22Rv1 (cell line): ENCODE results near the gene CTNND2.

Source experiments
- H3K27ac ChIP-seq: fragments of 450-650 bp; 2 replicates; pipeline ENCODE4 v1.5.1; 2017
- ZFX ChIP-seq: fragments of 450-650 bp; IDR thresholded peaks from 2 replicates; pipeline ENCODE4 v1.6.1; 2017; ENCODE audit warnings: antibody characterized with exemption, borderline replicate concordance
- TF ChIP-seq, protein P1 (sequence below): fragments of 450-650 bp; IDR thresholded peaks from 2 replicates; pipeline ENCODE4 v1.5.1; 2017; ENCODE audit warnings: mild to moderate bottlenecking

The CTNND2 gene

GRCh38 chr5:11164531-11165294 is 739.5 kb downstream of the CTNND2 start:
- no peak overlapping the region for H3K27ac ChIP-seq
- no peak for TF ChIP-seq ZFX
- TF ChIP-seq, protein P1, sequence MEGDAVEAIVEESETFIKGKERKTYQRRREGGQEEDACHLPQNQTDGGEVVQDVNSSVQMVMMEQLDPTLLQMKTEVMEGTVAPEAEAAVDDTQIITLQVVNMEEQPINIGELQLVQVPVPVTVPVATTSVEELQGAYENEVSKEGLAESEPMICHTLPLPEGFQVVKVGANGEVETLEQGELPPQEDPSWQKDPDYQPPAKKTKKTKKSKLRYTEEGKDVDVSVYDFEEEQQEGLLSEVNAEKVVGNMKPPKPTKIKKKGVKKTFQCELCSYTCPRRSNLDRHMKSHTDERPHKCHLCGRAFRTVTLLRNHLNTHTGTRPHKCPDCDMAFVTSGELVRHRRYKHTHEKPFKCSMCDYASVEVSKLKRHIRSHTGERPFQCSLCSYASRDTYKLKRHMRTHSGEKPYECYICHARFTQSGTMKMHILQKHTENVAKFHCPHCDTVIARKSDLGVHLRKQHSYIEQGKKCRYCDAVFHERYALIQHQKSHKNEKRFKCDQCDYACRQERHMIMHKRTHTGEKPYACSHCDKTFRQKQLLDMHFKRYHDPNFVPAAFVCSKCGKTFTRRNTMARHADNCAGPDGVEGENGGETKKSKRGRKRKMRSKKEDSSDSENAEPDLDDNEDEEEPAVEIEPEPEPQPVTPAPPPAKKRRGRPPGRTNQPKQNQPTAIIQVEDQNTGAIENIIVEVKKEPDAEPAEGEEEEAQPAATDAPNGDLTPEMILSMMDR = no peak

DNA sequence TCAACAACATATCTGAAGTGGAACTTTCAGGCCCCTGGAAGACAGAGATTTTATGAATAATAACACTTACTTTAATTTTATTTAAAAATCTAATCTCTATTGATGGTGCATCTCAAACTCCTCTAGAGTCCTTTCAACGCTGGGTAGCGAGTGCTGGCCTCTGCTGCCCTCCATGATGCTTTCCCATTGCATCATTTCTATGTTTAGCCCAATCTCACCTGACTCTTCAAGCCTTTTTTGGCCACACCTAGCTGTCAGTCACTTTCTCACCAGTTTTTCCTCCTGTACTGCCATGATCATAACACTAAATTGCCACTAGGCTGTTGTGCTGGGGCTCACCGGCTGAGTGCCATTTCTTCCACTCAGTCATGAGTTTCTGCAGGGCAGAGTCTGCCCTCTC is 747.1 kb downstream of the CTNND2 start:
- no peak overlapping the region for H3K27ac ChIP-seq
- no peak for TF ChIP-seq ZFX
- TF ChIP-seq, protein P1 = no peak

- TF ChIP-seq ZFX = no peak
- TF ChIP-seq, protein P1 = no peak
- no peak overlapping the region for H3K27ac ChIP-seq
These were observed 750.4 kb downstream of the CTNND2 start for GRCh38 chr5:11153670-11154382.

- no peak overlapping the region for H3K27ac ChIP-seq
- TF ChIP-seq, protein P1 = no peak
- TF ChIP-seq ZFX = no peak
These were observed 751.9 kb downstream of the CTNND2 start for GRCh38 chr5:11152368-11152767.

GRCh38 chr5:11150976-11151375 is 753.3 kb downstream of the CTNND2 start:
- TF ChIP-seq, protein P1 = no peak
- no peak for TF ChIP-seq ZFX

DNA sequence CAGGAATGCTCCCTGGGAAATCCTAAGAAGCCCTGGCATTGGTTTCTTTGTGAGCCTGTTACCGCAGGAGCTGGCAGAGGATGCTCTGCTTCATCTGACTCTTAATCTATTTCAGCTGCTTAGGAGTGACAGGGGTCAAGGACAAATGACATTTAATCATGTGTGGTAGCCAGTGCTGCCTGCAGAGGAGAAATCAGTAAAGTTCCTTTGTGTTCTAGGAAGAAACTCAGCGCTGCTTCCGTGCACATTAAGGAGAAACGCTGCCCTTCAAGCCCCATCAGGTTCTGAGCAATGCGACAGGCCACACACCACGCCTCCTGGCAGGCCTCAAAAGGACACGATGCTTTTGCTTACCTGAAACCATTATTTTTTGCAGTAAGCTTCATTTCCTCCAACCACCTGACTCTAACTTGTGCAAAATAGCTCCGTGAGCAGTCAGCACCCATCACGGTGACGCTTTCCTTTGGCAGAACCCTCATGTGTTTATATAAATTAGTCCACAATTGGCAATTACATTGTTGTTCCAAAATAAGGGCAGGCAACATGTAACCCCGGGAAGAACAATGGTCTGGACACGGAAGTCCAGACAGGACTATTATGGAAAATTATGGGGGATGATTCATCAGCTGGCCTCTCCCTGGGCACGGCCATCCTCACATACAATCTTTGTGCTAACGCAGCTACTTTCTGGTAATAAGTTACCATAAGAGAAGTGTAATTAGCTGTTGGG is 755.3 kb downstream of the CTNND2 start:
- no peak overlapping the region for H3K27ac ChIP-seq
- TF ChIP-seq, protein P1 = no peak
- no peak for TF ChIP-seq ZFX

More at GRCh38 chr5:11150976-11151375, 753.3 kb downstream of the CTNND2 start:
- H3K27ac ChIP-seq = no peak overlapping the region
